ENCODE results near the gene PANX1.

GRCh38 chr11:94107363-94107762 is 21.3 kb upstream of the PANX1 start:
- TF ChIP-seq POLR2A (IDR thresholded peaks at IDR 0.05; ENCODE audit: low read depth, low read length), result no peak
- TF ChIP-seq POLR2AphosphoS5 (IDR thresholded peaks at IDR 0.05; ENCODE audit: low read depth, low read length), result no peak
- no peak for TF ChIP-seq TAF1 (IDR thresholded peaks at IDR 0.05; ENCODE audit: low read depth, low read length)
- no peak for TF ChIP-seq SPI1 (IDR thresholded peaks at IDR 0.05; ENCODE audit: low read depth, low read length)

Data from GM12891 (cell line).